ENCODE data around the gene SMOC2. TPM values are rescaled to one million over a fixed set of nuclear protein-coding genes. Genes with fewer than 3 reads are reported as not detected.
A peak's percentile ranks its signal among the peaks of the same experiment; 100 is the strongest.

The SMOC2 gene
- total and polyA plus RNA-seq, 2 donors from 2014 or later: 6.5 to 13.1 TPM

DNA sequence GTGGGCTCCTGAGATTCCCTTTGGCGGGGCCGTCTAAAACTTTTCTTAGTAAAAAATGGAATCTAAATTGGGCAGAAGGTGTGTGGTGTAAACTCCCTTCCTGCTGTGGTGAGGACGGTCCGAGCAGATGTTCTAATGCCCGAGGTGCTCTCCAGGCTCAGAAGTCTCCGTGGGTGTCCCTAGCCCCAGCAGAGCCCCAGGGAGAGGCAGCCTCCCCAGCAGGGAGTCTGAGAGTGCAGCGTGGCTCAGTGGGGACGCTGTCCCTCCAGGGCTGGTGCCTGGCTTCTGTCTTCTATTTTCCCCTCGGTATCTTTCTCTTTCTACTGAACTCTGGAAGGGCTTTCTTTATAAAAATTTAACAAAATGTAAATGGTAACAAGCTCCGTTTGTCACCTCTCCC, 208.2 kb downstream of the SMOC2 start:
- no peak overlapping the region for H3K9ac ChIP-seq (ENCODE audit: low read length in 3 of 3)
- H3K27ac ChIP-seq (ENCODE audit: low read depth in 2 of 2, low read length in 2 of 2): no peak overlapping the region
- H3K27me3 ChIP-seq (ENCODE audit: control insufficient read depth, insufficient read depth, low read length): no peaks in the 10 kb centered on the region
- TF ChIP-seq, protein P1, sequence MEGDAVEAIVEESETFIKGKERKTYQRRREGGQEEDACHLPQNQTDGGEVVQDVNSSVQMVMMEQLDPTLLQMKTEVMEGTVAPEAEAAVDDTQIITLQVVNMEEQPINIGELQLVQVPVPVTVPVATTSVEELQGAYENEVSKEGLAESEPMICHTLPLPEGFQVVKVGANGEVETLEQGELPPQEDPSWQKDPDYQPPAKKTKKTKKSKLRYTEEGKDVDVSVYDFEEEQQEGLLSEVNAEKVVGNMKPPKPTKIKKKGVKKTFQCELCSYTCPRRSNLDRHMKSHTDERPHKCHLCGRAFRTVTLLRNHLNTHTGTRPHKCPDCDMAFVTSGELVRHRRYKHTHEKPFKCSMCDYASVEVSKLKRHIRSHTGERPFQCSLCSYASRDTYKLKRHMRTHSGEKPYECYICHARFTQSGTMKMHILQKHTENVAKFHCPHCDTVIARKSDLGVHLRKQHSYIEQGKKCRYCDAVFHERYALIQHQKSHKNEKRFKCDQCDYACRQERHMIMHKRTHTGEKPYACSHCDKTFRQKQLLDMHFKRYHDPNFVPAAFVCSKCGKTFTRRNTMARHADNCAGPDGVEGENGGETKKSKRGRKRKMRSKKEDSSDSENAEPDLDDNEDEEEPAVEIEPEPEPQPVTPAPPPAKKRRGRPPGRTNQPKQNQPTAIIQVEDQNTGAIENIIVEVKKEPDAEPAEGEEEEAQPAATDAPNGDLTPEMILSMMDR (IDR thresholded peaks at IDR 0.05; ENCODE audit: borderline replicate concordance, extremely low read depth, insufficient read depth): no peak
- FAIRE-seq (no peak), DNase-seq (no peak)
- no peak overlapping the region for H3K4me3 ChIP-seq (ENCODE audit: low read length in 3 of 3)
- intact Hi-C loops (cut with DNase I): no loop called here
- H3K9me3 ChIP-seq (ENCODE audit: control insufficient read depth in 2 of 3, insufficient read depth in 1 of 3, low read length in 3 of 3): no peaks in the 10 kb centered on the region
- H3K36me3 ChIP-seq (ENCODE audit: control insufficient read depth in 2 of 3, insufficient read depth in 3 of 3, low read length in 3 of 3): no peaks in the 10 kb centered on the region
- H3K4me1 ChIP-seq (ENCODE audit: control insufficient read depth in 2 of 3, insufficient read depth in 2 of 3, low read depth in 1 of 3, low read length in 3 of 3): peaks cover 0 to 7% (median 7%) of the 10 kb centered on the region in 3 donors

DNA sequence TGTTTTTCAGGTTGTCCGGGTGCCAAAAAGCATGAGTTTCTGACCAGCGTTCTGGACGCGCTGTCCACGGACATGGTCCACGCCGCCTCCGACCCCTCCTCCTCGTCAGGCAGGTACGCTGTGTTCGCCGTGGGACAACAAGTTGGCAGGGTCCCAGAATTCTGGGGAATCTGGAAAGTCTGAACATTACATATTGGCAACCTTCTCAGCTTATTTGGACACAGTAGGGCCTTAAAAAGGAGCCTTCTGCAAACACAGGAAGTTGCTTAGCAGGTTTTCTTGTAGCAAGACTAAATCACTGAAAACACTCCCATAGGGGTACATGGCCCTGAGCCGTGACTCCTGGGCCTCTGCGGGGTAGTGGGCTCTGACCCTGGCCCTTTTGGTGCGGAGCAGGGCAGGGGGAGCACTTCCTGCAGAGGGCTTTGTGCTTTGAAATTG, 209.7 kb downstream of the SMOC2 start:
- TF ChIP-seq, protein P1 (IDR thresholded peaks at IDR 0.05; ENCODE audit: borderline replicate concordance, extremely low read depth, insufficient read depth): no peak
- FAIRE-seq: no peak
- Histone ChIP-seq H3K4me3 (ENCODE audit: low read length in 3 of 3) (no peak overlapping the region), H3K27me3 (ENCODE audit: control insufficient read depth, insufficient read depth, low read length) (no peaks in the 10 kb centered on the region), H3K9ac (ENCODE audit: low read length in 3 of 3) (no peak overlapping the region), H3K4me1 (ENCODE audit: control insufficient read depth in 2 of 3, insufficient read depth in 2 of 3, low read depth in 1 of 3, low read length in 3 of 3) (peaks cover 0 to 7% (median 7%) of the 10 kb centered on the region in 3 donors), H3K27ac (ENCODE audit: low read depth in 2 of 2, low read length in 2 of 2) (no peak overlapping the region), H3K9me3 (ENCODE audit: control insufficient read depth in 2 of 3, insufficient read depth in 1 of 3, low read length in 3 of 3) (no peaks in the 10 kb centered on the region), H3K36me3 (ENCODE audit: control insufficient read depth in 2 of 3, insufficient read depth in 3 of 3, low read length in 3 of 3) (no peaks in the 10 kb centered on the region)
- peak in 1 of 5 donors; percentile 89 for DNase-seq
- intact Hi-C loops (cut with DNase I): no loop called here

DNA sequence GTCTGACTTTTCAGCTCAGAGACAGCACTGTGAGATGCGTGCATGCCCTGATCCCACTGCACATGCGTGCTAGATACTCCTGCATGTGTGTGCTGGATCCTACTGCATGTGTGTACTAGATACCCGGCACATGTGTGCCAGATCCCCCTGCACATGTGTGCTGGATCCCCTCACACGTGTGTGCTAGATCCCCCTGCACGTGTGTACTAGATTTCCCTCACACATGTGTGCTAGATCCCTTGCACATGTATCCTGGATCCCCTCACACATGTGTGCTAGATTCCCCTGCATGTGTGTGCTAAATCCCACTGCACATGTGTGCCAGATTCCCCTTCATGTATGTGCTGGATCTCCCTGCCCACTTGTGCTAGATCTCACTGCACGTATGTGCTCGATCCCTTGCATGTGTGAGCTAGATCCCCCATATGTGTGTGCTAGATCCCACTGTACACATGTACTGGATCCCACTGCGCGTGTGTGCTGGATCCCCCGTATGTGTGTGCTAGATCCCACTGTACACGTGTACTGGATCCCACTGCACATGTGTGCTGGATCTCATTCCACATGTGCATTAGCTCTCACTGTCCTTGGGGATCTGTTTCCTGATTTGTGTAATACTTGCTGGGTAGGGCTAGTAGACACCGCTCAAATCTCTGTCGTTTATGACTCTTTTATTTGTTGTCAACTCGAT, 214.6 kb downstream of the SMOC2 start:
- FAIRE-seq: no peak
- no peak overlapping the region for H3K4me3 ChIP-seq (ENCODE audit: low read length in 3 of 3)
- H3K27me3 ChIP-seq (ENCODE audit: control insufficient read depth, insufficient read depth, low read length): no peaks in the 10 kb centered on the region
- H3K9ac ChIP-seq (ENCODE audit: low read length in 3 of 3): no peak overlapping the region
- peaks cover 0 to 3% (median 0%) of the 10 kb centered on the region in 3 donors for H3K9me3 ChIP-seq (ENCODE audit: control insufficient read depth in 2 of 3, insufficient read depth in 1 of 3, low read length in 3 of 3)
- no peaks in the 10 kb centered on the region for H3K36me3 ChIP-seq (ENCODE audit: control insufficient read depth in 2 of 3, insufficient read depth in 3 of 3, low read length in 3 of 3)
- TF ChIP-seq, protein P1 (IDR thresholded peaks at IDR 0.05; ENCODE audit: borderline replicate concordance, extremely low read depth, insufficient read depth): no peak
- intact Hi-C loops (cut with DNase I): no loop called here
- DNase-seq: no peak
- no peak overlapping the region for H3K27ac ChIP-seq (ENCODE audit: low read depth in 2 of 2, low read length in 2 of 2)
- peaks cover 0 to 3% (median 0%) of the 10 kb centered on the region in 3 donors for H3K4me1 ChIP-seq (ENCODE audit: control insufficient read depth in 2 of 3, insufficient read depth in 2 of 3, low read depth in 1 of 3, low read length in 3 of 3)
